ENCODE data around the gene PTX3. TPM values are rescaled to one million over a fixed set of nuclear protein-coding genes. Genes with fewer than 3 reads are reported as not detected.

The PTX3 gene
- total RNA-seq, 1 donor from 2014 or later: 31.1 TPM

DNA sequence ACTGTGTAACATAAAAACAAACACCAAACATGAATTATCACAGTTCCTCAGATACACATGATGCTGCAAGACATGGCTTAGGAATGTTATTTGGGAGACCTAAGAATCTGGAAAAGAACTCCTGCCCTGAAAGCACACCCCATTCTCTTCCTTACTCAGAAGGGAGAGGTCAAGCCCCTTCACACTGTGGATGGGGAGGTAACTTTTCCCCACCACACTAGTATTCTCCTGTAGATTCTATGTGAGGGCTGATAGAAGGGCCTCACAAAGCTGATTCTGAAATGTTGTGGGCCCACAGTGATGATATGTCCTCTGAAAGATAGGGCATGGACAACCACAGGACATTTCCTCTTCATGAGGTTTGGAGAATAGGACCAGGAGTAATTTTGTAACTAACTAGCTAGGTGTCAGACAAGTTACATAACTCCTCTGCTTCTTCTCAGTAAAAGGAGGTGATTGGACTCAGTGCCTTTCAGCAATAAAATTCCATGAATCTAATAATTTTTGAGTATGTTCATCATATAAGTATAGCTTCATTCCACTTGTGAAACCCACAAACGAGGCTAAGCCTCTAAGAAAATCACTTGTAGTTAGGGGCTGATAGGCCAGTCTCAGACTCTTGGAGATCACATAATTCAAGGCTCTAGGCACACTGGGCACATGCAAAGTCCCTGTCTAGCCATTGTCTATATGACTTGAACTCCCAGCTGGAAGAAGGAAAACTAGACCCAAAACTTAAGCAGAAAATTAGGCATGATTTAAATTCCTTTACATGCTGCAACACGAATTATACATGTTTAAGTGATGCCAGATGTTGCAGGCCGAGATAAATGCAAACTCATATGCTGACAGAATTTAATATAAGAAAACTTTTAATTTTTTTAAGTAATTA lies 7.5 kb downstream of the PTX3 start:
- TF ChIP-seq, protein P1, sequence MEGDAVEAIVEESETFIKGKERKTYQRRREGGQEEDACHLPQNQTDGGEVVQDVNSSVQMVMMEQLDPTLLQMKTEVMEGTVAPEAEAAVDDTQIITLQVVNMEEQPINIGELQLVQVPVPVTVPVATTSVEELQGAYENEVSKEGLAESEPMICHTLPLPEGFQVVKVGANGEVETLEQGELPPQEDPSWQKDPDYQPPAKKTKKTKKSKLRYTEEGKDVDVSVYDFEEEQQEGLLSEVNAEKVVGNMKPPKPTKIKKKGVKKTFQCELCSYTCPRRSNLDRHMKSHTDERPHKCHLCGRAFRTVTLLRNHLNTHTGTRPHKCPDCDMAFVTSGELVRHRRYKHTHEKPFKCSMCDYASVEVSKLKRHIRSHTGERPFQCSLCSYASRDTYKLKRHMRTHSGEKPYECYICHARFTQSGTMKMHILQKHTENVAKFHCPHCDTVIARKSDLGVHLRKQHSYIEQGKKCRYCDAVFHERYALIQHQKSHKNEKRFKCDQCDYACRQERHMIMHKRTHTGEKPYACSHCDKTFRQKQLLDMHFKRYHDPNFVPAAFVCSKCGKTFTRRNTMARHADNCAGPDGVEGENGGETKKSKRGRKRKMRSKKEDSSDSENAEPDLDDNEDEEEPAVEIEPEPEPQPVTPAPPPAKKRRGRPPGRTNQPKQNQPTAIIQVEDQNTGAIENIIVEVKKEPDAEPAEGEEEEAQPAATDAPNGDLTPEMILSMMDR (IDR thresholded peaks at IDR 0.05; ENCODE audit: insufficient read depth, low read length, poor library complexity, severe bottlenecking): no peak
- no peak for DNase-seq (ENCODE audit: low read depth)
- Histone ChIP-seq H3K36me3 (ENCODE audit: control insufficient read depth, insufficient read depth, low read length) (no peaks in the 10 kb centered on the region), H3K27me3 (ENCODE audit: control insufficient read depth, insufficient read depth, low read length) (no peaks in the 10 kb centered on the region), H3K4me3 (ENCODE audit: low read depth, low read length) (no peak overlapping the region)

DNA sequence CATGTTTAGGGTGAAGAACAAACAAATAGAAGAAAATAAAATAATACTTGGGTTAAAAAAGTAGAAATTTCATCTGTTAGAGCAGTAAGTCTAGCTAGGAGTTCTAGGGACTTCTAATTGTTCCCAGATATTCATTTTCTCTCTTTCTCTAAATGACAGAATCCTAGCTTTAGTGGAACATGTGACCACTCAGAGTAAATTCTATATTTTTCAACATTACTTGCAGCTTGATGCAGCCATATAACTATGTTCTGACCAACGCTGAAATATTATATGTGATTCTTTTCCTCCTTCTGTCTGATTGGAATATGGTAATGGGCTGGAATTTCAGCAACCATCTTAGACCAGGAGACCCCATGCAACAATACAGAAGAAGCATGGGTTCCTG lies 8.1 kb downstream of the PTX3 start:
- Histone ChIP-seq H3K4me3 (ENCODE audit: low read depth, low read length) (no peak overlapping the region), H3K36me3 (ENCODE audit: control insufficient read depth, insufficient read depth, low read length) (no peaks in the 10 kb centered on the region), H3K27me3 (ENCODE audit: control insufficient read depth, insufficient read depth, low read length) (no peaks in the 10 kb centered on the region)
- DNase-seq (ENCODE audit: low read depth): no peak
- TF ChIP-seq, protein P1 (IDR thresholded peaks at IDR 0.05; ENCODE audit: insufficient read depth, low read length, poor library complexity, severe bottlenecking): no peak

DNA sequence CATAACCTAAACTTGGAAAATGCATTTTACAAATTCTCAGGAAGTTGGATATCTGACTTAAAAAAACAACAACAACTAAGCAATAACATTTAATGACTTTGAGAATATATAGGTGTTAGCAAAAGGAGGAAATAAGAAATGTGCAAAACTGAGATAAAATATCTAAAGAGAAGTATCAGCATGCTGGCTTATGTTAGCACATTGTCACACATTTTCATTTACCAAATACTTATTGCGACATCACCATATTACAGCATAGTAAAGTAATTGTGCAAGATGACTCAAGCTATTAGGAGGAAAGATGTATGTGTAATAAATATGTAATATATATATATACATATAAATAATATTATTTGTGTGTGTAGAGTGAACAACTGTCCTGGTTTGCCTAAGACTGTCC lies 9.2 kb downstream of the PTX3 start:
- H3K4me3 ChIP-seq (ENCODE audit: low read depth, low read length): no peak overlapping the region
- H3K36me3 ChIP-seq (ENCODE audit: control insufficient read depth, insufficient read depth, low read length): no peaks in the 10 kb centered on the region
- no peaks in the 10 kb centered on the region for H3K27me3 ChIP-seq (ENCODE audit: control insufficient read depth, insufficient read depth, low read length)
- no peak for DNase-seq (ENCODE audit: low read depth)
- TF ChIP-seq, protein P1 (IDR thresholded peaks at IDR 0.05; ENCODE audit: insufficient read depth, low read length, poor library complexity, severe bottlenecking): no peak

DNA sequence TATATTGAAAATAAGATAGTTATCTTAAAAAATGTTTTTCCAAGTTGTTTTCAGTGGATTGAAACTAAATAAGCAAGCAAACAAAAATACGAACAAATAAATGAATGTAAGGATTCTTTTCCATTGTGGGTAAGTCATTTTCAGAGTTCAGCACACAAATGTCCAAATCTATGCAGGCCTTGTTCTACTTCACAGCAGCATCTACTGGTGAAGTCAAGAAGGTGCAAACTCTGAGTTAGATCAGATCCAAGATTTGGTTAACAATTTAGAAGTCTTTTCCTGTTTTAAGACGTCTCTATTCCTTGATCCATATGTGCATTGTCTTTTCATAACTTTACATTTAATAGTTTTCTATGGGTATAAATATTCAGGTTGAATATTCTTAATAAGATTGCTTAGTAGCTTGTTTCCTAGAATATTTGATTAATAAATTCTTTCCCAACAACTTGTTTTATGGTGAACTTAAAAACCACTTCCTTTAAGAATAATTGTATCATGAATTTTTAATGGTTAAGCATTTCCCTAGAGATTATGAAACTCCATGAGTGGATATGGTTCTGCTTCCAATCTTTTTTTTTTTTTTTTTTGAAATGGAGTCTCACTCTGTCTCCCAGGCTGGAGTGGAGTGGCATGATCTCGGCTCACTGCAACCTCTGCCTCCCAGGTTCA lies 10.5 kb downstream of the PTX3 start:
- TF ChIP-seq, protein P1 (IDR thresholded peaks at IDR 0.05; ENCODE audit: insufficient read depth, low read length, poor library complexity, severe bottlenecking): peak; percentile 70
- DNase-seq (ENCODE audit: low read depth): no peak
- no peaks in the 10 kb centered on the region for H3K27me3 ChIP-seq (ENCODE audit: control insufficient read depth, insufficient read depth, low read length)
- H3K36me3 ChIP-seq (ENCODE audit: control insufficient read depth, insufficient read depth, low read length): no peaks in the 10 kb centered on the region
- no peak overlapping the region for H3K4me3 ChIP-seq (ENCODE audit: low read depth, low read length)

DNA sequence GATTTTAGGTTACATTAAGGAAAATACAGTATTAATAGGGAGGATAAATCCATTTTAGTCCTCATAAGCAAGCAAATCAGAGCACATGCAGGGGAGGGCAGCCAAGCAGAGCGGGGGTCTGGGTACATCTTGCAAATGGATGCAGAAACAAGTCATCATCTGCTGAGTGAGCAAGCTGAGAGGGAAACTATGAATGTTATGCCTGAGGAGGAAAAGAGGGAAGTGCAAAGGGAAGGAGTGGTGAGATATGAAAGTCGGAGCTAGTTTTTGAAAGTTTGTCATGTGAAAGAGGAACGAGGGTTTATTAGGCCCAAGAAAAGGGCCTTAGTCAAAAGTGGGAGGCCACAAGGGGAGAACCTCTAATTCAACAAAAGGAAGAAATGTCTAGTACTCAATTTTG lies 15.4 kb downstream of the PTX3 start:
- H3K4me3 ChIP-seq (ENCODE audit: low read depth, low read length): no peak overlapping the region

More for the DNA sequence above, 15.4 kb downstream of the PTX3 start:
- DNase-seq (ENCODE audit: low read depth): no peak
- TF ChIP-seq, protein P1 (IDR thresholded peaks at IDR 0.05; ENCODE audit: insufficient read depth, low read length, poor library complexity, severe bottlenecking): no peak
- H3K27me3 ChIP-seq (ENCODE audit: control insufficient read depth, insufficient read depth, low read length): no peaks in the 10 kb centered on the region
- H3K36me3 ChIP-seq (ENCODE audit: control insufficient read depth, insufficient read depth, low read length): no peaks in the 10 kb centered on the region
